Activated CD4-positive, CD25-positive, alpha-beta regulatory T cell treated with anti-CD3 and anti-CD28 coated beads, Interleukin-2, amount 50 U/mL, for 72 hours (primary cell): Measurements from ENCODE around the gene CD226.
"Not testable (repeated sequence)": the region's sequence is repeated elsewhere in the genome, so short reads cannot be mapped to it uniquely, and the experiment has no call there.

Source experiments
- DNase-seq: peaks from one replicate; pipeline ENCODE4 v3.0.0; 2021

CD226 gene

DNA sequence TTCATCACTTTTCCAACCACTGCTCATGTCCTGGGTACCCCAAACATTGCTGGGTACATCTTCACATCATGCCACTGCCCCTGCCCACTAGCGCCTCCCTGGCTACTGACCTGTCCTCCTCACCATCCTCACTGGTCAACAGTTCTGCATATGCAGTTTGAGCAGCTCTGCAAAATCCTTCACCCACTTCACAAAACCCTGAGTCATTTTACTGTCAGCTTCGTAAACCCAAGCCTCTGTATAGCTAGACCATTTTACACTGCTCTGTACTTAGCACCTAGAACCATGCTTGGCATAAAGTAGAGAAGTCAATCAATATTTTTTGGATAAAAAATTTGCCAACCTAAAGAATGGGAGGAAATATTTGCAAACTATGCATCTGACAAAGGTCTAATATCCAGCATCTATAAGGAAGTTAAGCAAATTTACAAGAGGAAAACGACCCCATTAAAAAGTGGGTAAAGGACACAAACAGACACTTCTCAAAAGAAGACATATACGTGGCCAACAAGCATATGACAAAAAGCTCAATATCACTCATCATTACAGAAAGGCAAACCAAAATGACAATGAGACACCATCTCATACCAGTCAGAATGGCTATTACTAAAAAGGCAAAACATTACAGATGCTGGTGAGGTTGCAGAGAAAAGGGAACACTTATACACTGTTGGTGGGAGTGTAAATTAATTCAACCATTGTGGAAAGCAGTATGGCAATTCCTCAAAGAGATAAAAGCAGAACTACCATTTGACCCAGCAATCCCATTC, 48.3 kb downstream of the CD226 start:
- not testable (repeated sequence) for DNase-seq

DNA sequence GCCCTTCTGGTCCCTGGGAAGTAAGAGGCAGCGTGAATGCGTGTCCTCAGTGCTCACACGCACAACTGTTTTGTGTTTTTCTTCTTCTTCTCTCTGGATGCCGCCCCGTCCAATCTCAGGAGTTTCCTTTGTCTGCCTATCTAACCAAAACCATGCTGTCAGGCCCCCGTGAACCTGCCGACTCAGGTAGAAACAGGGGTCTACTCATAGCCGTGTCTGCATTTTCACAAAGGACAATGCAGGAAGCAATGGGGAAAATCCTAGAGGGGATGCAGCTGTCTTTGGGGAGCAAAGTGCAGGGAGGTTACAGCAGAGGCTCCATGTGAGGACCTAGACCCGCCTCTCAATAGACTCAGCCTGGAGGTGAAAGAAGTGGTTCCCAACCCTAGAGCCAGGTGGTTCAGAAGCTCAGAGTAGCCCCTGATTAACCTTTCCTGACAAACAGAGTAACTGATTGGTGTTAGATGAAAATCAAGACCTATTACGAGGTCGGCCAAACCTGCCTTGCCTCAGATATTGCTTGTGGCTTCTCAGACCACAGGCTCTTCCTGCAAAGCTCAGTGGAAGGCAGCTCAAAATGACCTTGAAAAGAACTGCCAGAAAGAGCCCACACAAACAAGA, 49.3 kb downstream of the CD226 start:
- DNase-seq = no peak

DNA sequence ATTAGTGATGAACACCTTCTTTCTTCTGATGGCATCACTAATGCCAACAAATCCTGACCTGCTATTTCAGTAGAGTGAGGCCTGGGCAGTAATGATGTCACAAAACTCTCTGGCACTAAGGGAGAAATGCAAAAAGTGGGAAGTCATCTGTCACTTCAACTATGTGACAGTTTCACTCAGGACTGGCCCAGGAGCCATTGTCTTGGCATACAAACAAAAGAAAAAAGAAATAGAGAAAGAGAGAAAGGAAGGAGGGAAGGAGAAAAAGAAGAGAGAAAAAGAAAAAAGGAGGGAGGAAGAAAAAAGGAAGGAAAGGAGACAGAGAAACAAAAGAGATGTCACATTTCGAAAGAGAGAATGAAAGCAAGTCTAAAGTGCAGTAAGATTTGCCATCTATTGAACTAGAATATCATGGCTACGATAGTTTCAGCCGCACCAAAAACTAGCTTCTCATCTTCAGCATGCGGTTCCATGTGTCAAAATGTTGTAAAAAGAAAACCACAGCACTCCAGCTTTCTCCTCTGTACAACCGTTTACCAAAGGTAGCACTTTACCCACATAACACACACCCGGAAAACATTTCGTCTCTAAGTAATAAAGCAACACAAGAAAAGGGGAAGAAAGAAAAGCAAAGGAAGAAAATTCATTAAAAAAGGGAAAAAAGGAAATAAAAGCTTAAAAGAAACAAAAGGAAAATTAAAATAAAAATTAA, 50.1 kb downstream of the CD226 start:
- DNase-seq = no peak

- DNase-seq = no peak
Measured at GRCh38 chr18:69895066-69896047, 52.3 kb downstream of the CD226 start.

- no peak for DNase-seq
Measured at GRCh38 chr18:69894467-69894866, 53.2 kb downstream of the CD226 start.

DNA sequence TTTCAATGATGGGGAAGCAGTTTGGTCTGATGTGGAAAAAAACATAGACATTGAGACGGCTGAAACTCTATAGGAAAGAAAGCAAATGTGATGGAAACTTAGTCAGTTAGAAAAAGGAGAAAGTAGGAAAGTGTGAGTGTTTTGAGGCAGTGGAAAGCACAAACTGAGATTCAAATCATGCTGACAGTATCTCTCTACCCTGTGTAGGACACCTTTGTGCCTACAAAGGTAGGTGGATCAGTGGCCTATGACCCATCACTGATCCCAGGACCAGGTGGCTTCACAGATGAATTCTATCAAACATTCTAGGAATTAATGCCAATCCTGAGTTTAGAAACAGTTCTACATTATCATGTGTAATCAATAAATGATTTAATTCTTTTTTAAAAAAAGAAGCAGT, 57.1 kb downstream of the CD226 start:
- DNase-seq = no peak

DNA sequence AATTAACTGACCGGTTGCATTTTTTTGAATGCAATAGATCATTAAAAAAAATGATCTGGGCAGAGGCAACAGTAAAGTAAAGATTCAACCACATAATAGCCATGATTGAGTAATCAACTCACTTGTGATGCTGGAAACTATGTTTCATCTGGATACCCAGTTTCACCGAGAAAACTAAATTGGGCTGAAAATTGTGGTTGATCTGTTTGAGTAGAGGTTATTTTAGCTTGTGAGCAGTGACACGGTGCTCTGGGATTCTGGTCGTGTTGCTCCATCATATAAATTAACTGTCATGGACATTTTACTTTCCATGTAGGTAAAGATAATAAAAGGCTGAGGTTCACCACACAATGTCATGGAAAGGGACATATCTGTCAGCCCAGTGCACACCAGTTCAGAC, 58.7 kb downstream of the CD226 start:
- DNase-seq = no peak

GRCh38 chr18:69887256-69887655, 60.4 kb downstream of the CD226 start:
- no peak for DNase-seq

DNA sequence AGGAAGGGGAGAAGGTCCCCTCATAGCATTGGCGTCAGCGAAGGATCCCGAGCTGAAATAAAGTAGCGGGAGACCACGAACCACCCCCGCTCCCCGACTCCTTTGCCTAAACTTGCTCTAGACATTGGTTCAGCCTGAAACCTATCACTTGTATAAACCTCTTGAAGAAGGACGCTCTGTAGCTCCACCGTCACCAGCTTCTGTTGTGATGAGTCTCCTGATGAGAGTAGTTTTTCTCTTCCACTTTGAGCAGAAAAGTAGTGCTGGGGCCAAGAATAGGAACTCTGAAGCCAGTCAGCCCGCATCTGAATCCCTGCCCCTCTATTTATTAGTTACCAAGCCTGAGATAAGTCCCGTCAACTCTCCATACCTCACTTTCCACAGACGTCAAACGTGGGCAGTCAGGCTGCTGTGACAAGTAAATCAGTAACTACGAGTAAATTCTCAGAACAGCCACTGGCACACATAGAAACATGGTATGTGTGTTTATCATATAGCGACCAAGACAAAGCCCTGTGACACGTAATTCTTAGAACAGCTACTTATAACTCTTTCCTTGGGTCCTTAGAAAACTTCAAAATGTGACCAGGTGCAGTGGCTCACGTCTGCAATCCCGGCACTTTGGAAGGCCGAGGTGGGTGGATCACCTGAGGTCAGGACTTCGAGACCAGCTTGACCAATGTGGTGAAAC, 61.7 kb downstream of the CD226 start:
- no peak for DNase-seq

- no peak for DNase-seq
Measured at GRCh38 chr18:69885355-69885754, 62.3 kb downstream of the CD226 start.

GRCh38 chr18:69883781-69884180, 63.9 kb downstream of the CD226 start:
- no peak for DNase-seq

DNA sequence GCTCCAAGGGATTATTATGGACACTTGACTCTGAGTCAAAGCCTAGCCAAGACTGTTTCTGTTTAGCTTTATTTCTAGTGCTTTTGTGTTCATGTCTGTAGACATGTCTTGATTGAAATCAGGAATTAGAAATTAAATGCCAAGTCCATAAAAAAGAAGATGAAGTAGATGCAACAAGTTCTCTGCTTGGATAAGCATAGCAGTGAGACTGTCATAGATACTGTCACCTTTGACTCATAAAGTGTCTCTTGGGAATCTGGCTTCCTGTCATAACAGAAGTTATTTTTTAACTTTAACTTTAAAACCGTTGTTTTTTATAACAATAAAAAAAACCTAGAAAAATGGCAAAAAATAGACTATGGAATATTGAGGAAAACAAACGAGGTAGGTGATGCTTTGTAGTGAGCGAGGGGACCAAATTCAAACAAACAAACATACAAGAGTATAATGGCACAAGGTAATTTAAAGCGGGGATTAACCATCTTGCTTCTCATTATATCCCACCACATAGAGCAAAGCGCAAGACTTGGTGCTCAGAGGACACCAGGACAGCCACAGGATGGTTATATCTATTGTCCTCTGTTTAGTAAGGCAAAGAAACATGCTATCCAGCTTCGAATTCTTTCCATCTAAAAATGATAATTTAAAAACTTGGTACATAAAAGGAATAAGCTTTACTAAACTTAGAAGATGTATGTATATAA, 64.6 kb downstream of the CD226 start:
- no peak for DNase-seq

DNA sequence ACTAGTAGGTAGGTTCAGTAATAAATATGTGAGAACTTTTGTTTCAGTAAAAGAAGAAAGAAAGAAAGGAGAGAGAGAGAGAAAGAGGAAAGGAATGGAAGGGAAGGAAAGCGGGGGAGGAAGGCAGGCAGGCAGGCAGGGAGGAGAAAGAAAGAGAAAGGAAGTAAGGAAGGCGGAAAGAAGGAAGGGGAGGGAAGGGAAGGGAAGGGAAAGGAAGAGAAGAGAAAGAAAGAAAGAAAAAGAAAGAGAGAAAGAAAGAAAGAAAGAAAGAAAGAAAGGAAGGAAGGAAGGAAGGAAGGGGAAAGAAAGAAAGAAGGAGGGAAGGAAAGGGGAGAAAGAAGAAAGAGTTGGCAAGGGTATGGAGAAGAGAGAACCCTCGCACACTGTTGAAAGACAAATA, 67.6 kb downstream of the CD226 start:
- no peak for DNase-seq

DNA sequence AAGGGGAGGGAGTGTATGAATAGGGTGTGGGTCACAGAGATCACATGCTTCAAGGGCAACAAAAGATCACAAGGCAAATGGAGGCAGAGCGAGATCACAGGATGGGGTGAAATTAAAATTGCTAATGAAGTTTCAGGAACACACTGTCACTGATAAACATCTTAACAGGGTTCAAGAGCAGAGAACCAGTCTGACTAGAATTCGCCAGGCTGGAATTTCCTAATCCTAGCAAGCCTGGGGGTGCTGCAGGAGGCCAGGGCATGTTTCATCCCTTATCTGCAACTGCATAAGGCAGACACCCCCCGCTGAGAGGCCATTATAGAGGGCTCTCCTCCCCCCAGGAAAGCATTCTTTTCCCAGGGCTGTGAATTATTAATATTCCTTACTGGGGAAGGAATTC, 68.6 kb downstream of the CD226 start:
- DNase-seq = not testable (repeated sequence)

- DNase-seq = no peak
Measured at GRCh38 chr18:69878213-69878933, 69.3 kb downstream of the CD226 start.

- DNase-seq = no peak
Measured at GRCh38 chr18:69876490-69876889, 71.2 kb downstream of the CD226 start.

DNA sequence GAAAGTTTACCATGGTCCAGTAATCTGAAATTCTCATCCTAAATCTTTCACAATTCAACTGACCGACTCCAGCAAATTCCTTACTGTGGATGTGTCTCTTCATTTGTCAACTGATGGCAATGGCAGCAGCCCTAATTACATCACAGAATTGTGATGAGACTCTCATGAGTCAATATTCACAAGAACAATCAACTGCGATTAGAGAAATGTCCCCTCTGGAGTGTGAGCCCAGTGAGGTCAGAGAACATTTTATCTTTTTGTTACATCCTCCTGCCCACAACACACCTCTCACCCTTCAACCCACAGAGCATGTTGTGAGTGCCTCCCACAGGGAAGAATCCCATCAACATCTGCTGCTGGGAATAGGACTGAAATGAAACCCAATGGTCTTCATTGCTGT, 73.6 kb downstream of the CD226 start:
- DNase-seq = no peak

DNA sequence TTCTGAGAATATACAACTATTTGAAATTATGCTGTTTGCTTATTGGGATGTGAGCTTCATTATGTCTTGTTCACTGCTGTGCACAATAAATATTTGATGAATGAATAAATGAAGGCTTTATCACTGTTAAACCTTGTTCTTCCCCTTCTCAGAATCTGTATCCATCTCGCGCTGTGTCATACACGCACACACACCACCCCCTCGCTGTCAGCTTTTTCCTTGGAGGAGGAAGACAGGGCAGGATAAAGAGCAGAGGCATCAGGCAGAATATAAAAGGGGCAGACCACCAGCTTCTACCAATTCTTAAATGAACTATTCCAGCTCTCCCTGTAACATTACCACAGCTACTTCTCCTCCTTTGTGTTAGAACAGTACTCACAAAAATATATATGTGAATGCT, 75.0 kb downstream of the CD226 start:
- DNase-seq = no peak

GRCh38 chr18:69871363-69871762, 76.3 kb downstream of the CD226 start:
- DNase-seq = no peak

DNA sequence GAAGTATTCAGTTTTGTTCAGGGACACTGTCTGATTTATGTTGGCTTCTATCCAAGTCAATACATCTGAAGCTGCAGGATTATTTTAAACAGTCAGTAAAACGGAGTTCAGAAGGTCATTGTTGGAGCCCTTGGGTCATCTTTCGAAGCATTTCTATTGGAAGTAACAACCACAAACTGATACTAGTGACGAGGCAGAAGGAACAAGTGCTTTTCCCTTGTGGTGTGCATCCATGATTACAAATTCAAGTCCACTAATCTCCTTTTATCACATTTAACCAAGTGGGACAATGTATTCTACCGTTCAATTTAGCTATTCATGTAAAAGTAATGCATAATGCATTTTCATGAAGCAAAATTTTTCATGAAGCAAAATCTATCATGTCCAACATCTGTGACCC, 76.9 kb downstream of the CD226 start:
- DNase-seq = no peak

- no peak for DNase-seq
Measured at GRCh38 chr18:69866212-69866611, 81.5 kb downstream of the CD226 start.
